SK-N-SH treated with all-trans-retinoic acid at 6 μM for 48 hours (cell line): ENCODE measurements around the gene MAST3.

Experiments
- ATAC-seq: fragments of 200-7000 bp; cut with Tn5 transposase; 3 replicates; pipeline ENCODE4 v1.9.1; 2020; ENCODE audit warnings: mild to moderate bottlenecking, moderate library complexity
- ARNTL ChIP-seq: fragments of 450-650 bp; formaldehyde crosslinking; IDR thresholded peaks from 2 replicates; pipeline ENCODE4 v1.5.0; 2020; ENCODE audit warnings: low read depth, mild to moderate bottlenecking, moderate library complexity, borderline replicate concordance
- BACH2 ChIP-seq: fragments of 250-450 bp; sonication (Bioruptor Pico); IDR thresholded peaks from 2 replicates; pipeline ENCODE4 v1.9.0; 2021; ENCODE audit warnings: mild to moderate bottlenecking, borderline replicate concordance
- CSDC2 ChIP-seq: fragments of 250-450 bp; sonication (Bioruptor Pico); IDR thresholded peaks from 2 replicates; pipeline ENCODE4 v1.5.0; 2020; ENCODE audit warnings: mild to moderate bottlenecking, moderate library complexity
- ESRRG ChIP-seq: fragments of 250-450 bp; sonication (Bioruptor Pico); IDR thresholded peaks from 2 replicates; pipeline ENCODE4 v1.6.1; 2021; ENCODE audit warnings: mild to moderate bottlenecking
- GLIS3 ChIP-seq: fragments of 250-450 bp; sonication (Bioruptor Pico); IDR thresholded peaks from 2 replicates; pipeline ENCODE4 v1.5.0; 2020; ENCODE audit warnings: mild to moderate bottlenecking, moderate library complexity
- ISL1 ChIP-seq: fragments of 250-450 bp; sonication (Bioruptor Pico); IDR thresholded peaks from 2 replicates; pipeline ENCODE4 v2.1.2; 2022; ENCODE audit warnings: mild to moderate bottlenecking, moderate library complexity
- OSR1 ChIP-seq: fragments of 250-450 bp; sonication (Bioruptor Pico); IDR thresholded peaks from 2 replicates; pipeline ENCODE4 v1.8.0; 2022; ENCODE audit warnings: moderate library complexity, mild to moderate bottlenecking, inconsistent platforms
- PPARA ChIP-seq: fragments of 250-450 bp; sonication (Bioruptor Pico); IDR thresholded peaks from 2 replicates; pipeline ENCODE4 v1.5.0; 2020; ENCODE audit warnings: mild to moderate bottlenecking, borderline replicate concordance
- RARB ChIP-seq: fragments of 250-450 bp; sonication (Bioruptor Pico); IDR thresholded peaks from 2 replicates; pipeline ENCODE4 v1.8.0; 2021; ENCODE audit warnings: mild to moderate bottlenecking, moderate library complexity
- SNAI2 ChIP-seq: fragments of 250-450 bp; sonication (Bioruptor Pico); IDR thresholded peaks from 2 replicates; pipeline ENCODE4 v1.5.0; 2020; ENCODE audit warnings: mild to moderate bottlenecking, moderate library complexity
- TCF4 ChIP-seq: fragments of 250-450 bp; sonication (Bioruptor Pico); IDR thresholded peaks from 2 replicates; pipeline ENCODE4 v1.8.0; 2021; ENCODE audit warnings: mild to moderate bottlenecking, moderate library complexity, borderline replicate concordance
- TOX ChIP-seq: fragments of 250-450 bp; sonication (Bioruptor Pico); IDR thresholded peaks from 2 replicates; pipeline ENCODE4 v1.8.0; 2021; ENCODE audit warnings: mild to moderate bottlenecking, moderate library complexity, borderline replicate concordance
- ZC3H10 ChIP-seq: fragments of 250-450 bp; sonication (Bioruptor Pico); IDR thresholded peaks from 2 replicates; pipeline ENCODE4 v1.5.1; 2021; ENCODE audit warnings: mild to moderate bottlenecking, moderate library complexity
- ZFP3 ChIP-seq: fragments of 250-450 bp; sonication (Bioruptor Pico); IDR thresholded peaks from 2 replicates; pipeline ENCODE4 v1.5.0; 2020; ENCODE audit warnings: mild to moderate bottlenecking, moderate library complexity
- ZFP30 ChIP-seq: fragments of 450-650 bp; formaldehyde crosslinking; IDR thresholded peaks from 2 replicates; pipeline ENCODE4 v1.5.0; 2022; ENCODE audit warnings: mild to moderate bottlenecking, moderate library complexity
- ZNF565 ChIP-seq: fragments of 450-650 bp; formaldehyde crosslinking; conservative IDR thresholded peaks from 2 replicates; pipeline ENCODE4 v1.5.0; 2020; ENCODE audit warnings: low read depth, mild to moderate bottlenecking, moderate library complexity
- ZNF70 ChIP-seq: fragments of 450-650 bp; formaldehyde crosslinking; IDR thresholded peaks from 2 replicates; pipeline ENCODE4 v1.5.0; 2020; ENCODE audit warnings: mild to moderate bottlenecking, moderate library complexity
- ZNF8 ChIP-seq: fragments of 450-650 bp; formaldehyde crosslinking; IDR thresholded peaks from 2 replicates; pipeline ENCODE4 v1.5.0; 2020; ENCODE audit warnings: mild to moderate bottlenecking, moderate library complexity
- TF ChIP-seq, protein P1 (sequence below): fragments of 250-450 bp; sonication (Bioruptor Pico); IDR thresholded peaks from 2 replicates; pipeline ENCODE4 v1.5.0; 2020; ENCODE audit warnings: mild to moderate bottlenecking, moderate library complexity
- TF ChIP-seq, protein P2 (sequence below): fragments of 250-450 bp; sonication (Bioruptor Pico); IDR thresholded peaks from 2 replicates; pipeline ENCODE4 v1.8.0; 2020; ENCODE audit warnings: mild to moderate bottlenecking, moderate library complexity, borderline replicate concordance
- TF ChIP-seq, protein P3 (sequence below): fragments of 250-450 bp; sonication (Bioruptor Pico); IDR thresholded peaks from 2 replicates; pipeline ENCODE4 v1.5.1; 2021; ENCODE audit warnings: mild to moderate bottlenecking, moderate library complexity
- TF ChIP-seq, protein P4 (sequence below): fragments of 250-450 bp; sonication (Bioruptor Pico); IDR thresholded peaks from 2 replicates; pipeline ENCODE4 v1.8.0; 2021; ENCODE audit warnings: low read depth, mild to moderate bottlenecking, moderate library complexity, borderline replicate concordance
- TF ChIP-seq, protein P5 (sequence below): fragments of 250-450 bp; sonication (Bioruptor Pico); IDR thresholded peaks from 2 replicates; pipeline ENCODE4 v1.5.1; 2020; ENCODE audit warnings: low read depth, mild to moderate bottlenecking, moderate library complexity

MAST3 gene

DNA sequence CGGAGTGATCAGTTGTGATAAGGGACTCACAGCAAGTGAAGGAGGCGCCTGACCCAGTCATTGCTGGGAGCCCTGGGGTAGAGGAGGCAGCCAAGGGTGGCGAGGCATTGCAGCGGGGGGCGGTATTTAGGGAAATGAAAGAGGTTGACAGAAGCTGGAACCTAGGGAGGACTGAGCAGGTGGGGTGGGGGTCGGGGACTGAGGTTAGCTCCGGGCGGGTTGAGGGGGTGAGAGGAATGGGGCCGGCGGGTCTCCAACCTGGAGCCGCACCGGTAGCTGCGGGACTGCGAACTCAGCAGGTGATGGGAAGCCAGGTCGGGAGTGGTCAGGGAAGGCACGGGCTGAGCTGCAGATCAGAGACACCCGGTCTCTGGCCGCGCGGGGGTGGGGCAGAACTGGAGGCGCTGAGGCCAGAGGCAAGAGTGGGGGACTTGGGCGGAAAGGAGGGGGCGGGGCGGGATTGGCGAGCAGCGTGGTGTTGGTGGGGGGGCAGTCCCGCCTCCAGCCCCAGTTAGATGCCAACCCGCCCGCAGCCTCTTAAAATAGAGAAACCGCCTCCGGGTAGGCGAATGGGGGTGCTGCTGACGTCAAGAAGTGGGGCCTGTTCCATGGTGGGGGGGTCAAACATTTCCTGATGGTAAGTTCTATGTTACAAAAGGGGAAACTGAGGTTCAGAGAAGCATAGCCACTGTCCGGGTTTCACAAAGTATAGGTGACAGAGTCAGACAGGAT, 1.5 kb downstream of the MAST3 start:
- ATAC-seq, result no peak
- TF ChIP-seq, protein P1, sequence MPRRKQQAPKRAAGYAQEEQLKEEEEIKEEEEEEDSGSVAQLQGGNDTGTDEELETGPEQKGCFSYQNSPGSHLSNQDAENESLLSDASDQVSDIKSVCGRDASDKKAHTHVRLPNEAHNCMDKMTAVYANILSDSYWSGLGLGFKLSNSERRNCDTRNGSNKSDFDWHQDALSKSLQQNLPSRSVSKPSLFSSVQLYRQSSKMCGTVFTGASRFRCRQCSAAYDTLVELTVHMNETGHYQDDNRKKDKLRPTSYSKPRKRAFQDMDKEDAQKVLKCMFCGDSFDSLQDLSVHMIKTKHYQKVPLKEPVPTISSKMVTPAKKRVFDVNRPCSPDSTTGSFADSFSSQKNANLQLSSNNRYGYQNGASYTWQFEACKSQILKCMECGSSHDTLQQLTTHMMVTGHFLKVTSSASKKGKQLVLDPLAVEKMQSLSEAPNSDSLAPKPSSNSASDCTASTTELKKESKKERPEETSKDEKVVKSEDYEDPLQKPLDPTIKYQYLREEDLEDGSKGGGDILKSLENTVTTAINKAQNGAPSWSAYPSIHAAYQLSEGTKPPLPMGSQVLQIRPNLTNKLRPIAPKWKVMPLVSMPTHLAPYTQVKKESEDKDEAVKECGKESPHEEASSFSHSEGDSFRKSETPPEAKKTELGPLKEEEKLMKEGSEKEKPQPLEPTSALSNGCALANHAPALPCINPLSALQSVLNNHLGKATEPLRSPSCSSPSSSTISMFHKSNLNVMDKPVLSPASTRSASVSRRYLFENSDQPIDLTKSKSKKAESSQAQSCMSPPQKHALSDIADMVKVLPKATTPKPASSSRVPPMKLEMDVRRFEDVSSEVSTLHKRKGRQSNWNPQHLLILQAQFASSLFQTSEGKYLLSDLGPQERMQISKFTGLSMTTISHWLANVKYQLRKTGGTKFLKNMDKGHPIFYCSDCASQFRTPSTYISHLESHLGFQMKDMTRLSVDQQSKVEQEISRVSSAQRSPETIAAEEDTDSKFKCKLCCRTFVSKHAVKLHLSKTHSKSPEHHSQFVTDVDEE (CRISPR knock-in tag), result no peak
- TF ChIP-seq BACH2, result no peak
- TF ChIP-seq PPARA (CRISPR knock-in tag), result no peak
- TF ChIP-seq OSR1 (CRISPR knock-in tag), result no peak
- TF ChIP-seq RARB, result no peak
- TF ChIP-seq ESRRG (CRISPR knock-in tag), result no peak
- no peak for TF ChIP-seq ARNTL (CRISPR knock-in tag)
- TF ChIP-seq ZNF565, result no peak
- TF ChIP-seq, protein P2, sequence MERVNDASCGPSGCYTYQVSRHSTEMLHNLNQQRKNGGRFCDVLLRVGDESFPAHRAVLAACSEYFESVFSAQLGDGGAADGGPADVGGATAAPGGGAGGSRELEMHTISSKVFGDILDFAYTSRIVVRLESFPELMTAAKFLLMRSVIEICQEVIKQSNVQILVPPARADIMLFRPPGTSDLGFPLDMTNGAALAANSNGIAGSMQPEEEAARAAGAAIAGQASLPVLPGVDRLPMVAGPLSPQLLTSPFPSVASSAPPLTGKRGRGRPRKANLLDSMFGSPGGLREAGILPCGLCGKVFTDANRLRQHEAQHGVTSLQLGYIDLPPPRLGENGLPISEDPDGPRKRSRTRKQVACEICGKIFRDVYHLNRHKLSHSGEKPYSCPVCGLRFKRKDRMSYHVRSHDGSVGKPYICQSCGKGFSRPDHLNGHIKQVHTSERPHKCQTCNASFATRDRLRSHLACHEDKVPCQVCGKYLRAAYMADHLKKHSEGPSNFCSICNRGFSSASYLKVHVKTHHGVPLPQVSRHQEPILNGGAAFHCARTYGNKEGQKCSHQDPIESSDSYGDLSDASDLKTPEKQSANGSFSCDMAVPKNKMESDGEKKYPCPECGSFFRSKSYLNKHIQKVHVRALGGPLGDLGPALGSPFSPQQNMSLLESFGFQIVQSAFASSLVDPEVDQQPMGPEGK (CRISPR knock-in tag), result no peak
- no peak for TF ChIP-seq TOX
- TF ChIP-seq, protein P3, sequence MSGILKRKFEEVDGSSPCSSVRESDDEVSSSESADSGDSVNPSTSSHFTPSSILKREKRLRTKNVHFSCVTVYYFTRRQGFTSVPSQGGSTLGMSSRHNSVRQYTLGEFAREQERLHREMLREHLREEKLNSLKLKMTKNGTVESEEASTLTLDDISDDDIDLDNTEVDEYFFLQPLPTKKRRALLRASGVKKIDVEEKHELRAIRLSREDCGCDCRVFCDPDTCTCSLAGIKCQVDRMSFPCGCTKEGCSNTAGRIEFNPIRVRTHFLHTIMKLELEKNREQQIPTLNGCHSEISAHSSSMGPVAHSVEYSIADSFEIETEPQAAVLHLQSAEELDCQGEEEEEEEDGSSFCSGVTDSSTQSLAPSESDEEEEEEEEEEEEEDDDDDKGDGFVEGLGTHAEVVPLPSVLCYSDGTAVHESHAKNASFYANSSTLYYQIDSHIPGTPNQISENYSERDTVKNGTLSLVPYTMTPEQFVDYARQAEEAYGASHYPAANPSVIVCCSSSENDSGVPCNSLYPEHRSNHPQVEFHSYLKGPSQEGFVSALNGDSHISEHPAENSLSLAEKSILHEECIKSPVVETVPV (CRISPR knock-in tag), result no peak
- TF ChIP-seq CSDC2 (CRISPR knock-in tag), result no peak
- TF ChIP-seq GLIS3, result no peak
- no peak for TF ChIP-seq TCF4 (CRISPR knock-in tag)
- TF ChIP-seq ZFP30 (CRISPR knock-in tag), result no peak
- TF ChIP-seq ZNF70 (CRISPR knock-in tag), result no peak
- no peak for TF ChIP-seq ZC3H10
- TF ChIP-seq, protein P4, sequence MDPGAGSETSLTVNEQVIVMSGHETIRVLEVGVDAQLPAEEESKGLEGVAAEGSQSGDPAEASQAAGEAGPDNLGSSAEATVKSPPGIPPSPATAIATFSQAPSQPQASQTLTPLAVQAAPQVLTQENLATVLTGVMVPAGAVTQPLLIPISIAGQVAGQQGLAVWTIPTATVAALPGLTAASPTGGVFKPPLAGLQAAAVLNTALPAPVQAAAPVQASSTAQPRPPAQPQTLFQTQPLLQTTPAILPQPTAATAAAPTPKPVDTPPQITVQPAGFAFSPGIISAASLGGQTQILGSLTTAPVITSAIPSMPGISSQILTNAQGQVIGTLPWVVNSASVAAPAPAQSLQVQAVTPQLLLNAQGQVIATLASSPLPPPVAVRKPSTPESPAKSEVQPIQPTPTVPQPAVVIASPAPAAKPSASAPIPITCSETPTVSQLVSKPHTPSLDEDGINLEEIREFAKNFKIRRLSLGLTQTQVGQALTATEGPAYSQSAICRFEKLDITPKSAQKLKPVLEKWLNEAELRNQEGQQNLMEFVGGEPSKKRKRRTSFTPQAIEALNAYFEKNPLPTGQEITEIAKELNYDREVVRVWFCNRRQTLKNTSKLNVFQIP, result no peak
- TF ChIP-seq SNAI2 (CRISPR knock-in tag), result no peak
- TF ChIP-seq, protein P5, sequence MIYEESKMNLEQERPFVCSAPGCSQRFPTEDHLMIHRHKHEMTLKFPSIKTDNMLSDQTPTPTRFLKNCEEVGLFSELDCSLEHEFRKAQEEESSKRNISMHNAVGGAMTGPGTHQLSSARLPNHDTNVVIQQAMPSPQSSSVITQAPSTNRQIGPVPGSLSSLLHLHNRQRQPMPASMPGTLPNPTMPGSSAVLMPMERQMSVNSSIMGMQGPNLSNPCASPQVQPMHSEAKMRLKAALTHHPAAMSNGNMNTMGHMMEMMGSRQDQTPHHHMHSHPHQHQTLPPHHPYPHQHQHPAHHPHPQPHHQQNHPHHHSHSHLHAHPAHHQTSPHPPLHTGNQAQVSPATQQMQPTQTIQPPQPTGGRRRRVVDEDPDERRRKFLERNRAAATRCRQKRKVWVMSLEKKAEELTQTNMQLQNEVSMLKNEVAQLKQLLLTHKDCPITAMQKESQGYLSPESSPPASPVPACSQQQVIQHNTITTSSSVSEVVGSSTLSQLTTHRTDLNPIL (CRISPR knock-in tag), result no peak

DNA sequence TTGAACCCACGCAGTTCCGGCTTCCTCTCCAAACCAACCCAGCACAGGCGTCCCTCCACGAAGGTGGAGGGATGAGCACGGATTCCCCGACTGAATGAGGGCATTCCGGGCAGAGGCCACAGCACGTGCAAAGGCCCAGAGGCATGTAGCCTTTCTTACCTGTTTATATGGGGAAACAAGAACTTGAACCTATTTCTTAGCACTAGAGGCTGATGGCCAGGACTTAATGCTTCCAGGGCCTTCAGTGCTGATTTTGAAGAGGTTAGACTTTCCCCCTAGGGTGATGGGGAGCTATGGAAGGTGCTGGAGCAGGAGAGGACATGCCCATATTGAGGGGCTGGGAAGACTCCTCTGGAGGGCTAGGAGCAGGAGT, 2.0 kb downstream of the MAST3 start:
- no peak for TF ChIP-seq TCF4 (CRISPR knock-in tag)
- no peak for TF ChIP-seq ZNF8 (CRISPR knock-in tag)
- no peak for TF ChIP-seq SNAI2 (CRISPR knock-in tag)
- no peak for TF ChIP-seq ZNF565
- TF ChIP-seq ZC3H10, result no peak
- no peak for TF ChIP-seq OSR1 (CRISPR knock-in tag)
- TF ChIP-seq ZFP3, result no peak
- TF ChIP-seq ISL1 (CRISPR knock-in tag), result no peak
- TF ChIP-seq ARNTL (CRISPR knock-in tag), result no peak
- no peak for TF ChIP-seq PPARA (CRISPR knock-in tag)
- no peak for ATAC-seq

DNA sequence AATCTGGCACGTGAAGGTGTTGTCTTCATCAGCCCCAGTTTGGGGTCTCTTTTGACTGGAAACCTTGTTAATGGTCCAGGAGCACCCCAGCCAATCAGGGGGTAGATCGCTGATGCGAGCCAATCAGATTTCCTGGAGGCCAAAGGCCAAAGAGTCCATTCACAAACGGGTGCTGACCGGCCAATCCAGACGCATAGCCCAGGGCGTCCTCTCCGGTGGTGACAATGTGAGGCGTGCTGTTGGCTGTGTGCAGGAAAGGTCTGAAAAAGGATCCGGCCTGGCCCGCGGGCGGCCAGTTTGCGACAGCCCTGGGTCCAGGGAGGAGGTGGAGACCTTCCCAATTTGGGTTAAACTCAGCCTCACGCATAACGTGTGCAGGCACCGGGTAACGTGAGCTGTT, 3.1 kb downstream of the MAST3 start:
- TF ChIP-seq CSDC2 (CRISPR knock-in tag) (no peak), PPARA (CRISPR knock-in tag) (no peak), ZFP30 (CRISPR knock-in tag) (no peak), ZNF8 (CRISPR knock-in tag) (no peak), GLIS3 (no peak), ZFP3 (no peak), RARB (no peak), SNAI2 (CRISPR knock-in tag) (no peak), ZNF70 (CRISPR knock-in tag) (no peak), ARNTL (CRISPR knock-in tag) (no peak)
- TF ChIP-seq, protein P3 (CRISPR knock-in tag), result no peak
- TF ChIP-seq, all 23 proteins: peak for 0
- no peak for ATAC-seq
